GM20000 (cell line): Measurements from ENCODE around the gene CRY2.

ENCODE experiments used
- DNase-seq: peaks from one replicate; pipeline ENCODE4 v3.0.0; 2012; ENCODE audit warnings: low spot score
- CTCF ChIP-seq: IDR thresholded peaks from 2 replicates; pipeline ENCODE4 v1.5.1; 2012; ENCODE audit warnings: mild to moderate bottlenecking, control low read depth; ENCODE audit errors: extremely low read depth, missing control alignments

Gene CRY2

GRCh38 chr11:45889966-45890365, 42.7 kb downstream of the CRY2 start:
- DNase-seq, result no peak
- TF ChIP-seq CTCF, result no peak

GRCh38 chr11:45890886-45891550, 43.7 kb downstream of the CRY2 start:
- no peak for TF ChIP-seq CTCF
- DNase-seq, result no peak

- no peak for DNase-seq
- TF ChIP-seq CTCF, result no peak
These were observed 45.6 kb downstream of the CRY2 start for GRCh38 chr11:45892856-45893255.

GRCh38 chr11:45894555-45895247, 47.4 kb downstream of the CRY2 start:
- TF ChIP-seq CTCF, result no peak
- no peak for DNase-seq

- no peak for TF ChIP-seq CTCF
- DNase-seq, result no peak
These were observed 48.4 kb downstream of the CRY2 start for GRCh38 chr11:45895553-45896259.

- no peak for TF ChIP-seq CTCF
- DNase-seq, result no peak
These were observed 49.2 kb downstream of the CRY2 start for GRCh38 chr11:45896422-45896984.

GRCh38 chr11:45897556-45897955, 50.3 kb downstream of the CRY2 start:
- DNase-seq, result no peak
- TF ChIP-seq CTCF, result no peak
